Spleen (tissue), 11 donors: ENCODE data around the gene UBALD2. TPM values are rescaled to one million over a fixed set of nuclear protein-coding genes. Genes with fewer than 3 reads are reported as not detected.

Experiments used
- DNase-seq: peaks from one replicate; pipeline ENCODE4 v3.0.0-alpha.2; 2020
- H3K27ac ChIP-seq, 8 donors: fragments of 200-600 bp; sonication (generic) in 7 of 8; 1 replicate in 4 of 8; 2 replicates in 4 of 8; pipeline versions ENCODE4 v1.5.0 to v1.8.0; 2016 to 2021; ENCODE audit warnings: inconsistent platforms in 4 of 8, mild to moderate bottlenecking in 4 of 8, moderate library complexity in 1 of 8
- H3K27me3 ChIP-seq, 7 donors: fragments of 200-600 bp; sonication (generic) in 6 of 7; replicated peaks in 1 of 7; 1 replicate in 4 of 7; 2 replicates in 3 of 7; pipeline versions ENCODE4 v1.5.0 to v1.8.0; 2016 to 2021; ENCODE audit warnings: inconsistent platforms in 3 of 7, mild to moderate bottlenecking in 1 of 7
- H3K36me3 ChIP-seq, 6 donors: fragments of 200-600 bp; sonication (generic) in 5 of 6; 1 replicate in 4 of 6; 2 replicates in 2 of 6; pipeline versions ENCODE4 v1.5.0 to v1.8.0; 2016 to 2021; ENCODE audit warnings: inconsistent platforms in 2 of 6
- H3K4me1 ChIP-seq, 6 donors: fragments of 200-600 bp; sonication (generic) in 5 of 6; 1 replicate in 3 of 6; 2 replicates in 3 of 6; pipeline versions ENCODE4 v1.5.0 to v1.8.0; 2016 to 2021; ENCODE audit warnings: inconsistent platforms in 3 of 6
- H3K4me3 ChIP-seq, 8 donors: fragments of 200-600 bp; sonication (generic) in 7 of 8; 1 replicate in 4 of 8; 2 replicates in 4 of 8; pipeline versions ENCODE4 v1.5.0 to v1.8.0; 2016 to 2021; ENCODE audit warnings: inconsistent platforms in 4 of 8, mild to moderate bottlenecking in 4 of 8, moderate library complexity in 2 of 8
- H3K9me3 ChIP-seq, 8 donors: fragments of 200-600 bp; sonication (generic) in 7 of 8; 1 replicate in 4 of 8; 2 replicates in 4 of 8; pipeline versions ENCODE4 v1.5.0 to v1.8.0; 2016 to 2021; ENCODE audit warnings: inconsistent platforms in 4 of 8
- POLR2A ChIP-seq, 3 donors: fragments of 450-650 bp; IDR thresholded peaks; one replicate each; pipeline ENCODE4 v1.5.1; 2017; ENCODE audit warnings: antibody characterized with exemption in 3 of 3, mild to moderate bottlenecking in 1 of 3
- POLR2AphosphoS5 ChIP-seq, 3 donors: sonication (generic); formaldehyde crosslinking; IDR thresholded peaks; one replicate each; pipeline ENCODE4 v1.5.1; 2017; ENCODE audit warnings: antibody characterized with exemption in 3 of 3
- WGBS, 5 donors: extraction: QIAGEN DNeasy Blood & Tissue Kit in 3 of 5; methylation state at CpG; one replicate each; pipeline versions ENCODE4 v1.1.5 to v1.1.7; 2013 to 2018; 5-methylcytosine and 5-hydroxymethylcytosine counted together
- intact Hi-C: fragments of 100-400 bp; cut with DNase I; formaldehyde crosslinking; loops from one replicate; pipeline ENCODE4 v1.15.0; 2023; ENCODE audit warnings: low total_unique reads
- polyA plus RNA-seq, 3 donors: library from polyadenylated mRNA; stranded (reverse); fragments of 200-250 nt; gene quantifications; one replicate each; pipeline ENCODE4 v1.2.1, GENCODE V29; 2013
- small RNA-seq, 4 donors: library from RNA; depleted of rRNA; stranded (forward); fragments of <200 nt; gene quantifications; one replicate each; pipeline ENCODE3, GENCODE V24; 2016
- total RNA-seq, 7 donors: library from RNA; depleted of rRNA in 3 of 7; stranded (reverse); fragments of >200 nt in 3 of 7; fragmentation: NEBNext Ultra II Directional in 4 of 7; extraction: Animal tissue kit (Norgen Biotek cat#: 25700) in 4 of 7; gene quantifications; one replicate each; pipeline versions ENCODE4 v1.1.0 to v1.2.1, GENCODE V29; 2016 to 2021
- TF ChIP-seq, protein P1 (sequence below), 11 experiments: fragments of 200-600 bp in 7 of 11; fragments of 450-650 bp in 4 of 11; sonication (generic) in 4 of 11; IDR thresholded peaks in 8 of 11; conservative IDR thresholded peaks in 3 of 11; 1 replicate in 7 of 11; 2 replicates in 4 of 11; pipeline versions ENCODE4 v1.4.0 to v1.8.0; 2016 to 2021; ENCODE audit warnings: antibody characterized with exemption in 11 of 11, inconsistent platforms in 4 of 11, mild to moderate bottlenecking in 1 of 11
- donor health status: healthy with polysubstance abuse.
- donor health status: DM: no; HTN: no; CAD: no; lungs with moderate emphysema.
- donor health status: DM: no; HTN: no; CAD: no.
- donor health status: Bipolar disorder and iron deficiency.
- donor health status: healthy.
- donor health status: DM: no; HTN: no; CAD: no.
- donor health status: DM: yes; HTN: yes; CAD: no.

UBALD2 gene
- total and polyA plus RNA-seq, 10 donors: 28.9 to 91.3 (median 49.2) TPM

GRCh38 chr17:76318586-76318985 is 53.4 kb downstream of the UBALD2 start:
- Histone ChIP-seq H3K9me3 (no peaks in the 10 kb centered on the region), H3K36me3 (peaks cover 0 to 88% (median 31%) of the 10 kb centered on the region in 6 donors), H3K4me1 (peaks cover 0 to 7% (median 0%) of the 10 kb centered on the region in 6 donors), H3K27me3 (no peaks in the 10 kb centered on the region), H3K4me3 (no peak overlapping the region), H3K27ac (no peak overlapping the region)
- TF ChIP-seq POLR2A (IDR thresholded peaks at IDR 0.05) (no peak), POLR2AphosphoS5 (IDR thresholded peaks at IDR 0.05) (no peak)
- TF ChIP-seq, protein P1, sequence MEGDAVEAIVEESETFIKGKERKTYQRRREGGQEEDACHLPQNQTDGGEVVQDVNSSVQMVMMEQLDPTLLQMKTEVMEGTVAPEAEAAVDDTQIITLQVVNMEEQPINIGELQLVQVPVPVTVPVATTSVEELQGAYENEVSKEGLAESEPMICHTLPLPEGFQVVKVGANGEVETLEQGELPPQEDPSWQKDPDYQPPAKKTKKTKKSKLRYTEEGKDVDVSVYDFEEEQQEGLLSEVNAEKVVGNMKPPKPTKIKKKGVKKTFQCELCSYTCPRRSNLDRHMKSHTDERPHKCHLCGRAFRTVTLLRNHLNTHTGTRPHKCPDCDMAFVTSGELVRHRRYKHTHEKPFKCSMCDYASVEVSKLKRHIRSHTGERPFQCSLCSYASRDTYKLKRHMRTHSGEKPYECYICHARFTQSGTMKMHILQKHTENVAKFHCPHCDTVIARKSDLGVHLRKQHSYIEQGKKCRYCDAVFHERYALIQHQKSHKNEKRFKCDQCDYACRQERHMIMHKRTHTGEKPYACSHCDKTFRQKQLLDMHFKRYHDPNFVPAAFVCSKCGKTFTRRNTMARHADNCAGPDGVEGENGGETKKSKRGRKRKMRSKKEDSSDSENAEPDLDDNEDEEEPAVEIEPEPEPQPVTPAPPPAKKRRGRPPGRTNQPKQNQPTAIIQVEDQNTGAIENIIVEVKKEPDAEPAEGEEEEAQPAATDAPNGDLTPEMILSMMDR (IDR thresholded peaks at IDR 0.05 in 8 of 11, conservative IDR thresholded peaks at IDR 0.05 in 3 of 11): no peak
- 92 to 97% (median 94%) methylated on average over 3 of the region's 3 CpGs for whole genome bisulfite sequencing, 5 donors
- no peak for DNase-seq
- intact Hi-C loops: no loop called here

Small RNA genes within 50 kb of the gene (small RNA-seq; reads per million reads assigned to genes)
- 0 reads per million in 4 donors for gene RF00019

Other genes starting within 250 kb of the UBALD2 start
- under 1 TPM in 4 of 7 donors, not detected in 3; 0.06 to 0.56 (median 0.20) TPM for gene EVPL, start 238.0 kb upstream of the UBALD2 start, total RNA-seq
- under 1 TPM; 0.04 to 0.29 (median 0.05) TPM for gene EVPL, start 238.0 kb upstream of the UBALD2 start, polyA plus RNA-seq
- 10 to 100 TPM; 39.4 to 62.0 (median 56.1) TPM for gene SRP68, start 192.8 kb upstream of the UBALD2 start, total RNA-seq
- 10 to 100 TPM; 24.5 to 40.9 (median 26.8) TPM for gene SRP68, start 192.8 kb upstream of the UBALD2 start, polyA plus RNA-seq
- under 1 TPM in 3 of 7 donors, not detected in 4; 0.26 to 0.93 (median 0.51) TPM for gene GALR2, start 190.6 kb upstream of the UBALD2 start, total RNA-seq
- gene GALR2, start 190.6 kb upstream of the UBALD2 start, polyA plus RNA-seq: under 1 TPM in 1 of 3 donors, not detected in 2; 0.06 TPM
- under 1 TPM in 2 of 7 donors, not detected in 5; 0.17 to 0.27 TPM for gene ZACN, start 186.2 kb upstream of the UBALD2 start, total RNA-seq
- gene ZACN, start 186.2 kb upstream of the UBALD2 start, polyA plus RNA-seq: 1 to 10 TPM; 1.0 to 1.9 (median 1.4) TPM
- gene EXOC7, start 161.6 kb upstream of the UBALD2 start, total RNA-seq: 100 to 1,000 TPM in 4 of 7 donors, 10 to 100 TPM in 3; 64.5 to 128 (median 104) TPM
- 10 to 100 TPM; 26.2 to 51.5 (median 35.0) TPM for gene EXOC7, start 161.6 kb upstream of the UBALD2 start, polyA plus RNA-seq
- gene FOXJ1, start 124.1 kb upstream of the UBALD2 start, total RNA-seq: under 1 TPM in 1 of 7 donors, not detected in 6; 0.13 TPM
- under 1 TPM in 1 of 3 donors, not detected in 2; 0.05 TPM for gene FOXJ1, start 124.1 kb upstream of the UBALD2 start, polyA plus RNA-seq
- gene RNF157, start 24.9 kb upstream of the UBALD2 start, total RNA-seq: 10 to 100 TPM in 3 of 7 donors, 1 to 10 TPM in 4; 6.8 to 13.0 (median 8.6) TPM
- gene RNF157, start 24.9 kb upstream of the UBALD2 start, polyA plus RNA-seq: 1 to 10 TPM in 2 of 3 donors, under 1 TPM in 1; 0.89 to 2.0 (median 1.1) TPM
- gene QRICH2, start 42.9 kb downstream of the UBALD2 start, total RNA-seq: 1 to 10 TPM; 1.3 to 3.1 (median 2.7) TPM
- gene QRICH2, start 42.9 kb downstream of the UBALD2 start, polyA plus RNA-seq: 1 to 10 TPM; 2.4 to 2.7 (median 2.5) TPM
- 10 to 100 TPM; 32.5 to 54.1 (median 38.3) TPM for gene PRPSAP1, start 88.6 kb downstream of the UBALD2 start, total RNA-seq
- gene PRPSAP1, start 88.6 kb downstream of the UBALD2 start, polyA plus RNA-seq: 10 to 100 TPM; 17.5 to 25.9 (median 17.5) TPM
- gene SPHK1, start 119.3 kb downstream of the UBALD2 start, total RNA-seq: 1 to 10 TPM; 3.7 to 7.2 (median 5.7) TPM
- 10 to 100 TPM in 1 of 3 donors, 1 to 10 TPM in 2; 8.1 to 11.4 (median 9.6) TPM for gene SPHK1, start 119.3 kb downstream of the UBALD2 start, polyA plus RNA-seq
- gene UBE2O, start 187.8 kb downstream of the UBALD2 start, total RNA-seq: 10 to 100 TPM; 24.1 to 55.9 (median 32.5) TPM
- 10 to 100 TPM in 1 of 3 donors, 1 to 10 TPM in 2; 7.2 to 14.3 (median 8.5) TPM for gene UBE2O, start 187.8 kb downstream of the UBALD2 start, polyA plus RNA-seq
- not detected for gene AANAT, start 202.3 kb downstream of the UBALD2 start, total RNA-seq
- gene AANAT, start 202.3 kb downstream of the UBALD2 start, polyA plus RNA-seq: under 1 TPM in 2 of 3 donors, not detected in 1; 0.19 to 0.22 TPM
- gene RHBDF2, start 236.1 kb downstream of the UBALD2 start, total RNA-seq: 100 to 1,000 TPM in 4 of 7 donors, 10 to 100 TPM in 3; 95.1 to 147 (median 114) TPM
- 10 to 100 TPM; 31.4 to 72.7 (median 53.3) TPM for gene RHBDF2, start 236.1 kb downstream of the UBALD2 start, polyA plus RNA-seq